ENCODE data around the gene CYP2A6. TPM values are rescaled to one million over a fixed set of nuclear protein-coding genes. Genes with fewer than 3 reads are reported as not detected.
"Not testable (repeated sequence)": the region's sequence is repeated elsewhere in the genome, so short reads cannot be mapped to it uniquely, and the experiment has no call there.

Gene CYP2A6
- total and polyA plus RNA-seq, 2 of the 4 experiments (the other 2 are of a cell fraction): not detected

DNA sequence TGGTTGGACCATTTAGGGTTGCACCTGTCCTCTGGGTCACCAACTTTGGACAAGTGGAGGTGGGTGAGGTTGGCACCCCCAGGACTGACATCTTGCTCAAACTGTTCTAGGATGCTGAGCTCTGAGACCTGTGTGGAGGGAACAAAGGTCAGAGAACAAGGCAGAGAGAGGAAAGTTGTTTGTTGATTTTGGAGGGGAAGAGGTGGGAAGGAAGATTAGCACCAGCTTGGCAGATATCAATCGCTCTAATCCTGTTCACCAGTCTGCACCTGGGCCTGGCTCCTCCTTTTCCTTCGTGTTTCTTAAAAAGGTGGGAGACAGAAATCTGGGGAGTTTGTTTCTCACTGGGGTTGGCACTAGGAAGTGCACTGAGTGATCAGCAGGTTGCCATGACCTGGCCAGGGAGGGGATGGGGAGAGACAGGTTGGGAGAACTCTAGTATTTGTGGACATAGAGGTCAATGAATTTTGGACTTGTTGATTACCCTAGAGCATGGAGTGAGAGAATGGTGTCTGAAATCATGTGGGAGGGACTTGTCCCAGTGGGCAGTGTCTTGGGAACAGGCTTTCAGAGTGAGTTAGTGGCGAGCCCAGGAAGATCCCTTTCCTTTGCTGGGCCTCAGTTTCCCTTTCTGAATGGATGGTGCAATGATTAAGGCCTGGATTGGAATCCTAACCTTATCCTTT lies 2.4 kb upstream of the CYP2A6 start:
- H3K79me1 ChIP-seq (ENCODE audit: low read depth in 1 of 2, low read length in 2 of 2); H4K20me1 ChIP-seq (ENCODE audit: insufficient read depth, low read length); H3K56ac ChIP-seq (ENCODE audit: extremely low read depth, insufficient read depth, low read length); H2BK5ac ChIP-seq (ENCODE audit: low read depth, low read length, poor library complexity, severe bottlenecking); H2AK9ac ChIP-seq (replicated peaks; ENCODE audit: low read depth, low read length, poor library complexity); H4K91ac ChIP-seq (ENCODE audit: insufficient read depth, low read depth, low read length); H4K8ac ChIP-seq (ENCODE audit: low read depth in 2 of 2, low read length in 2 of 2); H3K9ac ChIP-seq (ENCODE audit: low read depth, low read length); POLR2A ChIA-PET (ENCODE audit: unreplicated experiment); H2BK15ac ChIP-seq (ENCODE audit: low read depth, low read length); H3K4me2 ChIP-seq (ENCODE audit: low read depth, low read length); H3K4ac ChIP-seq (ENCODE audit: low read depth, low read length); H3K18ac ChIP-seq (ENCODE audit: low read depth, low read length); H3K9me3 ChIP-seq (ENCODE audit: control insufficient read depth, insufficient read depth, low read length); H3K27ac ChIP-seq (ENCODE audit: insufficient read depth, low read length); H2AK5ac ChIP-seq (ENCODE audit: low read depth, low read length); intact Hi-C loops (cut with micrococcal nuclease); H2BK20ac ChIP-seq (ENCODE audit: low read depth, low read length); in situ Hi-C loops (cut with MboI; ENCODE audit: low sequenced_read_pairs); H3K23ac ChIP-seq (ENCODE audit: low read depth, low read length); H4K5ac ChIP-seq (ENCODE audit: low read depth, low read length); DNase-seq; H3K36me3 ChIP-seq (ENCODE audit: control insufficient read depth, insufficient read depth, low read length); H3K14ac ChIP-seq (replicated peaks; ENCODE audit: low read depth, low read length); H3K4me1 ChIP-seq (ENCODE audit: control insufficient read depth, insufficient read depth, low read length); H3K9me1 ChIP-seq (ENCODE audit: insufficient read depth, low read length); H2AFZ ChIP-seq (replicated peaks; ENCODE audit: low read length, poor library complexity); H3K4me3 ChIP-seq (ENCODE audit: insufficient read depth, low read depth, low read length); dilution Hi-C loops (cut with HindIII; ENCODE audit: low sequenced_read_pairs, unreplicated experiment); BruUV-seq (replicated peaks); H2BK120ac ChIP-seq (ENCODE audit: low read depth, low read length); CTCF ChIA-PET; ATAC-seq (ENCODE audit: low read depth): not testable (repeated sequence)
- peaks cover 14% of the 10 kb centered on the region for H3K27me3 ChIP-seq (ENCODE audit: control insufficient read depth, insufficient read depth, low read length)
- WGBS, 2 experiments (ENCODE audit: extremely low coverage in 2 of 2, insufficient read length in 1 of 2): no CpG with 5 or more reads among the region's 3 CpGs

- H2AFZ ChIP-seq (replicated peaks; ENCODE audit: low read length, poor library complexity); in situ Hi-C loops (cut with MboI; ENCODE audit: low sequenced_read_pairs); H2AK9ac ChIP-seq (replicated peaks; ENCODE audit: low read depth, low read length, poor library complexity); H3K9me1 ChIP-seq (ENCODE audit: insufficient read depth, low read length); H3K23ac ChIP-seq (ENCODE audit: low read depth, low read length); H3K79me1 ChIP-seq (ENCODE audit: low read depth in 1 of 2, low read length in 2 of 2); BruUV-seq (replicated peaks); H3K4me2 ChIP-seq (ENCODE audit: low read depth, low read length); H2BK5ac ChIP-seq (ENCODE audit: low read depth, low read length, poor library complexity, severe bottlenecking); H2BK120ac ChIP-seq (ENCODE audit: low read depth, low read length); H4K91ac ChIP-seq (ENCODE audit: insufficient read depth, low read depth, low read length); intact Hi-C loops (cut with micrococcal nuclease); H2BK15ac ChIP-seq (ENCODE audit: low read depth, low read length); H3K9ac ChIP-seq (ENCODE audit: low read depth, low read length); H3K36me3 ChIP-seq (ENCODE audit: control insufficient read depth, insufficient read depth, low read length); dilution Hi-C loops (cut with HindIII; ENCODE audit: low sequenced_read_pairs, unreplicated experiment); H3K4me1 ChIP-seq (ENCODE audit: control insufficient read depth, insufficient read depth, low read length); H3K9me3 ChIP-seq (ENCODE audit: control insufficient read depth, insufficient read depth, low read length); CTCF ChIA-PET; H3K4me3 ChIP-seq (ENCODE audit: insufficient read depth, low read depth, low read length); H3K27ac ChIP-seq (ENCODE audit: insufficient read depth, low read length); H3K56ac ChIP-seq (ENCODE audit: extremely low read depth, insufficient read depth, low read length); H3K14ac ChIP-seq (replicated peaks; ENCODE audit: low read depth, low read length); DNase-seq; H2AK5ac ChIP-seq (ENCODE audit: low read depth, low read length); H4K20me1 ChIP-seq (ENCODE audit: insufficient read depth, low read length); H4K8ac ChIP-seq (ENCODE audit: low read depth in 2 of 2, low read length in 2 of 2); POLR2A ChIA-PET (ENCODE audit: unreplicated experiment); H4K5ac ChIP-seq (ENCODE audit: low read depth, low read length); H3K4ac ChIP-seq (ENCODE audit: low read depth, low read length); H3K18ac ChIP-seq (ENCODE audit: low read depth, low read length); H2BK20ac ChIP-seq (ENCODE audit: low read depth, low read length); ATAC-seq (ENCODE audit: low read depth): not testable (repeated sequence)
- H3K27me3 ChIP-seq (ENCODE audit: control insufficient read depth, insufficient read depth, low read length): peaks cover 18% of the 10 kb centered on the region
- 90% methylated on average over 2 of the region's 8 CpGs; no CpG with 5 or more reads in 1 of the 2 experiments for WGBS, 2 experiments (ENCODE audit: extremely low coverage in 2 of 2, insufficient read length in 1 of 2)
Measured at GRCh38 chr19:40846722-40847121, 3.5 kb downstream of the CYP2A6 start.

Measured in IMR-90 (cell line).